HCT116 (cell line): ENCODE measurements around the gene HOXB2. TPM values are rescaled to one million over a fixed set of nuclear protein-coding genes. Genes with fewer than 3 reads are reported as not detected.

Source experiments
- ATAC-seq: fragments of 200-7000 bp; cut with Tn5 transposase; 2 replicates; pipeline ENCODE4 v1.9.1; 2020; ENCODE audit warnings: mild to moderate bottlenecking, moderate library complexity
- BruUV-seq: library from RNA; stranded (reverse); fragments of 400-500 nt; replicated peaks from 2 replicates; lab custom pipeline; 2021; lab: Mats Ljungman, UMichigan
- CTCF ChIA-PET: fragments of 300-600 bp; sonication (Branson Sonifier 250); formaldehyde crosslinking; loops from one replicate; lab custom pipeline; 2021; ENCODE audit warnings: antibody characterized with exemption; lab: Charles Lee
- POLR2A ChIA-PET: fragments of 300-600, 350-600 bp; sonication (Branson Sonifier 250); formaldehyde crosslinking; loops from one replicate; lab custom pipeline; 2021; ENCODE audit warnings: antibody characterized with exemption; lab: Charles Lee
- RAD21 ChIA-PET, 2 experiments: fragments of 300-600 bp; sonication (Branson Sonifier 250); formaldehyde crosslinking; loops; one replicate each; lab custom pipeline; 2023; ENCODE audit warnings: low total read pairs in 2 of 2; ENCODE audit not compliant: uncharacterized antibody in 2 of 2, unreplicated experiment in 2 of 2, low non-redundant PET in 1 of 2; lab: Charles Lee
- DNase-seq: peaks from one replicate; pipeline ENCODE4 v3.0.0-alpha.2; 2010; ENCODE audit warnings: low read depth, low spot score
- H2AFZ ChIP-seq: fragments of 200-600 bp; shearing (Covaris generic), sonication (generic); 2 replicates; pipeline ENCODE4 v1.6.1; 2017; ENCODE audit warnings: low read depth, mixed run types, mixed read lengths, antibody characterized with exemption, low read length; ENCODE audit not compliant: poor library complexity, severe bottlenecking
- H3K27ac ChIP-seq: 2 replicates; pipeline ENCODE4 v1.5.1; 2012; ENCODE audit warnings: low read depth, low read length
- H3K27me3 ChIP-seq: fragments of 200-600 bp; sonication (generic); 2 replicates; pipeline ENCODE4 v1.6.1; 2016; ENCODE audit warnings: mixed run types, low read length, mixed read lengths; ENCODE audit not compliant: insufficient read depth
- H3K36me3 ChIP-seq, 2 experiments: fragments of 200-500 bp in 1 of 2; fragments of 200-600 bp in 1 of 2; sonication (Bioruptor generic) in 1 of 2; sonication (generic) in 1 of 2; 2 replicates each; pipeline versions ENCODE4 v1.5.1 to v1.6.1; 2014 to 2016; ENCODE audit warnings: low read length in 2 of 2, inconsistent platforms in 1 of 2, mixed read lengths in 1 of 2, mixed run types in 1 of 2; ENCODE audit not compliant: insufficient read depth in 2 of 2, control insufficient read depth in 1 of 2
- H3K4me1 ChIP-seq, 2 experiments: fragments of 200-600 bp in 1 of 2; sonication (generic) in 1 of 2; 2 replicates each; pipeline versions ENCODE4 v1.5.1 to v1.6.1; 2012 to 2017; ENCODE audit warnings: low read length in 2 of 2, inconsistent platforms in 1 of 2, mild to moderate bottlenecking in 1 of 2, mixed read lengths in 1 of 2, mixed run types in 1 of 2, moderate library complexity in 1 of 2; ENCODE audit not compliant: insufficient read depth in 2 of 2, control insufficient read depth in 1 of 2
- H3K4me2 ChIP-seq: fragments of 200-600 bp; sonication (generic); 2 replicates; pipeline ENCODE4 v1.6.1; 2017; ENCODE audit warnings: mixed run types, low read length, mixed read lengths
- H3K4me3 ChIP-seq, 2 experiments: fragments of 200-600 bp in 1 of 2; sonication (generic) in 1 of 2; replicated peaks in 1 of 2; 2 replicates each; pipeline ENCODE4 v1.5.1; 2011 to 2016; ENCODE audit warnings: low read length in 2 of 2, control low read depth in 1 of 2, low read depth in 1 of 2, mild to moderate bottlenecking in 1 of 2, mixed read lengths in 1 of 2, mixed run types in 1 of 2
- H3K79me2 ChIP-seq: fragments of 200-600 bp; sonication (generic); 2 replicates; pipeline ENCODE4 v1.6.1; 2017; ENCODE audit warnings: mild to moderate bottlenecking, mixed run types, low read length, moderate library complexity, mixed read lengths; ENCODE audit not compliant: insufficient read depth
- H3K9ac ChIP-seq: fragments of 200-600 bp; sonication (generic); 2 replicates; pipeline ENCODE4 v1.6.1; 2016; ENCODE audit warnings: low read length, mixed read lengths
- H3K9me2 ChIP-seq: fragments of 200-600 bp; sonication (generic), shearing (Covaris generic); 2 replicates; pipeline ENCODE4 v1.6.1; 2017; ENCODE audit warnings: mixed run types, mild to moderate bottlenecking, moderate library complexity; ENCODE audit not compliant: insufficient read depth
- H3K9me3 ChIP-seq, 2 experiments: fragments of 200-500 bp in 1 of 2; fragments of 200-600 bp in 1 of 2; sonication (Bioruptor generic) in 1 of 2; sonication (generic) in 1 of 2; 2 replicates each; pipeline ENCODE4 v1.6.1; 2014 to 2017; ENCODE audit warnings: low read length in 2 of 2, mixed read lengths in 2 of 2, inconsistent platforms in 1 of 2, low read depth in 1 of 2, mild to moderate bottlenecking in 1 of 2, mixed run types in 1 of 2, moderate library complexity in 1 of 2; ENCODE audit not compliant: control insufficient read depth in 1 of 2, insufficient read depth in 1 of 2
- H4K20me1 ChIP-seq: fragments of 200-600 bp; sonication (generic), shearing (Covaris generic); 2 replicates; pipeline ENCODE4 v1.6.1; 2017; ENCODE audit warnings: mixed run types, mild to moderate bottlenecking, moderate library complexity; ENCODE audit not compliant: insufficient read depth
- CBX3 ChIP-seq: IDR thresholded peaks from 2 replicates; pipeline ENCODE4 v1.6.1; 2012; ENCODE audit warnings: low read depth
- EGR1 ChIP-seq: IDR thresholded peaks from 2 replicates; pipeline ENCODE4 v1.6.1; 2012; ENCODE audit warnings: low read depth
- FOSL1 ChIP-seq: IDR thresholded peaks from 2 replicates; pipeline ENCODE4 v1.6.1; 2012; ENCODE audit warnings: low read depth
- JUND ChIP-seq: IDR thresholded peaks from 2 replicates; pipeline ENCODE4 v1.6.1; 2012
- POLR2A ChIP-seq: IDR thresholded peaks from 2 replicates; pipeline ENCODE4 v1.7.0; 2011; ENCODE audit warnings: borderline replicate concordance; ENCODE audit not compliant: insufficient read depth, insufficient read length; ENCODE audit errors: extremely low read depth
- POLR2AphosphoS5 ChIP-seq: IDR thresholded peaks from 2 replicates; pipeline ENCODE4 v1.6.1; 2011; ENCODE audit warnings: mild to moderate bottlenecking, low read depth, low read length, moderate library complexity
- RAD21 ChIP-seq: IDR thresholded peaks from 2 replicates; pipeline ENCODE4 v1.6.1; 2012; ENCODE audit warnings: low read depth, mild to moderate bottlenecking
- SIN3A ChIP-seq: IDR thresholded peaks from 2 replicates; pipeline ENCODE4 v1.6.1; 2012; ENCODE audit warnings: low read depth
- SP1 ChIP-seq: IDR thresholded peaks from 2 replicates; pipeline ENCODE4 v1.6.1; 2012; ENCODE audit warnings: low read depth
- TCF7L2 ChIP-seq: IDR thresholded peaks from 2 replicates; pipeline ENCODE4 v1.7.0; 2011; ENCODE audit warnings: borderline replicate concordance, inconsistent platforms; ENCODE audit not compliant: insufficient read depth, insufficient read length; ENCODE audit errors: extremely low read depth
- YY1 ChIP-seq: IDR thresholded peaks from 2 replicates; pipeline ENCODE4 v1.6.1; 2011; ENCODE audit warnings: low read length, low read depth, moderate library complexity, mild to moderate bottlenecking; ENCODE audit not compliant: insufficient replicate concordance; ENCODE audit errors: extremely low read depth
- intact Hi-C: fragments of 100-400 bp; cut with micrococcal nuclease; formaldehyde crosslinking; loops from 2 replicates; pipeline ENCODE4 v1.10.0; 2022
- total RNA-seq: library from RNA; stranded (reverse); gene quantifications from one replicate; pipeline ENCODE4 v1.2.1, GENCODE V29; 2021; ENCODE audit not compliant: unreplicated experiment
- TF ChIP-seq, protein P1 (sequence below): IDR thresholded peaks from 2 replicates; pipeline ENCODE4 v1.6.1; 2011; ENCODE audit warnings: mild to moderate bottlenecking, low read length, moderate library complexity; ENCODE audit not compliant: insufficient replicate concordance; ENCODE audit errors: extremely low read depth
- TF ChIP-seq, protein P2 (sequence below), 3 experiments: fragments of 200-600 bp in 1 of 3; sonication (generic) in 1 of 3; IDR thresholded peaks in 2 of 3; conservative IDR thresholded peaks in 1 of 3; 2 replicates each; pipeline ENCODE4 v1.5.1; 2012 to 2017; ENCODE audit warnings: low read depth in 2 of 3, low read length in 2 of 3, antibody characterized with exemption in 1 of 3, borderline replicate concordance in 1 of 3, control low read depth in 1 of 3, mild to moderate bottlenecking in 1 of 3, mixed read lengths in 1 of 3, mixed run types in 1 of 3, moderate library complexity in 1 of 3; ENCODE audit not compliant: insufficient read depth in 1 of 3
- TF ChIP-seq, protein P3 (sequence below): IDR thresholded peaks from 2 replicates; pipeline ENCODE4 v1.6.1; 2012
- TF ChIP-seq, protein P4 (sequence below): IDR thresholded peaks from 2 replicates; pipeline ENCODE4 v1.6.1; 2012

The HOXB2 gene
- total RNA-seq, 1 experiment from 2014 or later = 2.0 TPM

DNA sequence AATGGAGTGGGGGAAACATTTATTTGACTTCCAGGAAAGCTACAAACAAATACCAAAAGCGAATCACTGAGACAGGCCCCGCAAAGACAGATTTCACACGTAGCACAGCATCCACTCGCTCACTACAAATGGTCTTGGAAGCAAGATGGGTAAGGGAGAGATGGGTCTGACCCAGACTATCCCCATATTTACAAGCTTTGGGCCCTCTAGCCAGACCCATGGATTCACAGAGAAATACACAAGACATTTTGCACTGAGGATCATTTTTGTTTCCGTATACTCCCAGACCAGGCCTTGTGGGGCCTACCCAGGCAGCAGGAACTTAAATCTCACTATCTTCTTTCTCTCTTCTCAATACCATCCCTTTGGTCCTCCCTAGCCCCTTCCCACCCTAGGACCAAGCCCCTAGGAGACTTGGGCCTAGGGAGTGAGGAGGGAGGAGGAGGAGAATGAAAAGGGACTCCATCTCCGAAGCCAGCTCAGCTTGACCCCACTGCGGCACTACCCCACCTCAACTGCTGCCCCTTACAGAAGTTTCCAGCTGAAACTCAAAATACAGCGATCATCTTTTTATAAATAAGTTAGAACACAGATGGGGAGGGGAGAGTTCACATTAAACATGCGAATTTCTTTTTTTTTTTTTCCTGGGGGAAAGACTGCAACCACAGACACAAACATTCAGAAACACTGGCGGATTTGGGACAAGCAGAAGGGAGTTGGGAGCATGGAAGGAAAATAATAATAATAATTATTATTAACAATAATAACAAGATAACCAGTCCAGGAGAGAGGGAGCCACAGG, 46.5 kb upstream of the HOXB2 start:
- Histone ChIP-seq H4K20me1 (no peaks in the 10 kb centered on the region), H3K4me3 (no peak overlapping the region), H3K9me2 (no peaks in the 10 kb centered on the region)
- intact Hi-C loops = no loop called here
- no peak for TF ChIP-seq POLR2A
- TF ChIP-seq, protein P1, sequence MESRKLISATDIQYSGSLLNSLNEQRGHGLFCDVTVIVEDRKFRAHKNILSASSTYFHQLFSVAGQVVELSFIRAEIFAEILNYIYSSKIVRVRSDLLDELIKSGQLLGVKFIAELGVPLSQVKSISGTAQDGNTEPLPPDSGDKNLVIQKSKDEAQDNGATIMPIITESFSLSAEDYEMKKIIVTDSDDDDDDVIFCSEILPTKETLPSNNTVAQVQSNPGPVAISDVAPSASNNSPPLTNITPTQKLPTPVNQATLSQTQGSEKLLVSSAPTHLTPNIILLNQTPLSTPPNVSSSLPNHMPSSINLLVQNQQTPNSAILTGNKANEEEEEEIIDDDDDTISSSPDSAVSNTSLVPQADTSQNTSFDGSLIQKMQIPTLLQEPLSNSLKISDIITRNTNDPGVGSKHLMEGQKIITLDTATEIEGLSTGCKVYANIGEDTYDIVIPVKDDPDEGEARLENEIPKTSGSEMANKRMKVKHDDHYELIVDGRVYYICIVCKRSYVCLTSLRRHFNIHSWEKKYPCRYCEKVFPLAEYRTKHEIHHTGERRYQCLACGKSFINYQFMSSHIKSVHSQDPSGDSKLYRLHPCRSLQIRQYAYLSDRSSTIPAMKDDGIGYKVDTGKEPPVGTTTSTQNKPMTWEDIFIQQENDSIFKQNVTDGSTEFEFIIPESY = no peak
- no peak for TF ChIP-seq FOSL1
- TF ChIP-seq, protein P2, sequence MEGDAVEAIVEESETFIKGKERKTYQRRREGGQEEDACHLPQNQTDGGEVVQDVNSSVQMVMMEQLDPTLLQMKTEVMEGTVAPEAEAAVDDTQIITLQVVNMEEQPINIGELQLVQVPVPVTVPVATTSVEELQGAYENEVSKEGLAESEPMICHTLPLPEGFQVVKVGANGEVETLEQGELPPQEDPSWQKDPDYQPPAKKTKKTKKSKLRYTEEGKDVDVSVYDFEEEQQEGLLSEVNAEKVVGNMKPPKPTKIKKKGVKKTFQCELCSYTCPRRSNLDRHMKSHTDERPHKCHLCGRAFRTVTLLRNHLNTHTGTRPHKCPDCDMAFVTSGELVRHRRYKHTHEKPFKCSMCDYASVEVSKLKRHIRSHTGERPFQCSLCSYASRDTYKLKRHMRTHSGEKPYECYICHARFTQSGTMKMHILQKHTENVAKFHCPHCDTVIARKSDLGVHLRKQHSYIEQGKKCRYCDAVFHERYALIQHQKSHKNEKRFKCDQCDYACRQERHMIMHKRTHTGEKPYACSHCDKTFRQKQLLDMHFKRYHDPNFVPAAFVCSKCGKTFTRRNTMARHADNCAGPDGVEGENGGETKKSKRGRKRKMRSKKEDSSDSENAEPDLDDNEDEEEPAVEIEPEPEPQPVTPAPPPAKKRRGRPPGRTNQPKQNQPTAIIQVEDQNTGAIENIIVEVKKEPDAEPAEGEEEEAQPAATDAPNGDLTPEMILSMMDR (IDR thresholded peaks at IDR 0.05 in 2 of 3, conservative IDR thresholded peaks at IDR 0.05 in 1 of 3; ENCODE audit: borderline replicate concordance in 1 of 3, insufficient read depth in 1 of 3, low read depth in 2 of 3, low read length in 2 of 3) = no peak
- no peak for TF ChIP-seq TCF7L2
- TF ChIP-seq EGR1 = no peak
- no peak for TF ChIP-seq SP1
- TF ChIP-seq YY1 = no peak
- no peak for TF ChIP-seq CBX3
- no peak for TF ChIP-seq SIN3A
- no peak for TF ChIP-seq JUND
- TF ChIP-seq RAD21 = no peak
- TF ChIP-seq, protein P3, sequence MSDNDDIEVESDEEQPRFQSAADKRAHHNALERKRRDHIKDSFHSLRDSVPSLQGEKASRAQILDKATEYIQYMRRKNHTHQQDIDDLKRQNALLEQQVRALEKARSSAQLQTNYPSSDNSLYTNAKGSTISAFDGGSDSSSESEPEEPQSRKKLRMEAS = no peak
- TF ChIP-seq POLR2AphosphoS5 = no peak
- TF ChIP-seq, protein P4, sequence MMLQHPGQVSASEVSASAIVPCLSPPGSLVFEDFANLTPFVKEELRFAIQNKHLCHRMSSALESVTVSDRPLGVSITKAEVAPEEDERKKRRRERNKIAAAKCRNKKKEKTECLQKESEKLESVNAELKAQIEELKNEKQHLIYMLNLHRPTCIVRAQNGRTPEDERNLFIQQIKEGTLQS = no peak
- TF ChIP-seq, all 23 proteins: peak for 0
- peaks cover 57% of the 10 kb centered on the region for H3K79me2 ChIP-seq
- DNase-seq = no peak
- no peak overlapping the region for H3K27ac ChIP-seq
- H2AFZ ChIP-seq = no peak overlapping the region
- no peak overlapping the region for H3K9ac ChIP-seq
- H3K4me2 ChIP-seq = no peak overlapping the region
- H3K9me3 ChIP-seq = no peaks in the 10 kb centered on the region
- no peak for ATAC-seq
- CTCF ChIA-PET = no interaction called here
- RAD21 ChIA-PET = no interaction called here
- POLR2A ChIA-PET = interaction anchor here (0.6 to 1.7 kb wide), 2 partner anchors 10 to 13 kb away, joined by 4 to 6 read pairs; partner anchors contain the start of gene HOXB6
- H3K4me1 ChIP-seq = peaks cover 11 to 32% of the 10 kb centered on the region in 2 experiments; a peak in 3 of 4 replicates
- H3K36me3 ChIP-seq = peaks cover 7 to 23% of the 10 kb centered on the region in 2 experiments; a peak in 3 of 4 replicates
- H3K27me3 ChIP-seq = no peaks in the 10 kb centered on the region
- BruUV-seq = no TSS peak
